ENCODE data around the gene TALDO1. TPM values are rescaled to one million over a fixed set of nuclear protein-coding genes. Genes with fewer than 3 reads are reported as not detected.

TALDO1 gene
- total RNA-seq, 1 experiment from 2014 or later = 314 TPM

GRCh38 chr11:777288-778255 lies 30.3 kb downstream of the TALDO1 start, which contains the start of gene GATD1 (continued):
- TF ChIP-seq AFF4 (CRISPR knock-in tag; IDR thresholded peaks at IDR 0.05; ENCODE audit: borderline replicate concordance) = no peak
- TF ChIP-seq RORB (CRISPR knock-in tag; IDR thresholded peaks at IDR 0.05) = no peak
- TF ChIP-seq, protein P1, sequence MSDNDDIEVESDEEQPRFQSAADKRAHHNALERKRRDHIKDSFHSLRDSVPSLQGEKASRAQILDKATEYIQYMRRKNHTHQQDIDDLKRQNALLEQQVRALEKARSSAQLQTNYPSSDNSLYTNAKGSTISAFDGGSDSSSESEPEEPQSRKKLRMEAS (CRISPR knock-in tag; IDR thresholded peaks at IDR 0.05) = peak; percentile 40; the same call in 1 of the 2 replicates
- TF ChIP-seq ZNF416 (CRISPR knock-in tag; IDR thresholded peaks at IDR 0.05) = no peak
- peak; percentile 41; the same call in 1 of the 2 replicates for TF ChIP-seq NFE2L1 (CRISPR knock-in tag; IDR thresholded peaks at IDR 0.05)
- no peak for TF ChIP-seq GTF2I (CRISPR knock-in tag; conservative IDR thresholded peaks at IDR 0.05)
- TF ChIP-seq, protein P2, sequence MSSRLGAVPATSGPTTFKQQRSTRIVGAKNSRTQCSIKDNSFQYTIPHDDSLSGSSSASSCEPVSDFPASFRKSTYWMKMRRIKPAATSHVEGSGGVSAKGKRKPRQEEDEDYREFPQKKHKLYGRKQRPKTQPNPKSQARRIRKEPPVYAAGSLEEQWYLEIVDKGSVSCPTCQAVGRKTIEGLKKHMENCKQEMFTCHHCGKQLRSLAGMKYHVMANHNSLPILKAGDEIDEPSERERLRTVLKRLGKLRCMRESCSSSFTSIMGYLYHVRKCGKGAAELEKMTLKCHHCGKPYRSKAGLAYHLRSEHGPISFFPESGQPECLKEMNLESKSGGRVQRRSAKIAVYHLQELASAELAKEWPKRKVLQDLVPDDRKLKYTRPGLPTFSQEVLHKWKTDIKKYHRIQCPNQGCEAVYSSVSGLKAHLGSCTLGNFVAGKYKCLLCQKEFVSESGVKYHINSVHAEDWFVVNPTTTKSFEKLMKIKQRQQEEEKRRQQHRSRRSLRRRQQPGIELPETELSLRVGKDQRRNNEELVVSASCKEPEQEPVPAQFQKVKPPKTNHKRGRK (CRISPR knock-in tag; IDR thresholded peaks at IDR 0.05; ENCODE audit: borderline replicate concordance) = no peak
- peak; percentile 80 for TF ChIP-seq CREM (CRISPR knock-in tag; IDR thresholded peaks at IDR 0.05)
- TF ChIP-seq, protein P3, sequence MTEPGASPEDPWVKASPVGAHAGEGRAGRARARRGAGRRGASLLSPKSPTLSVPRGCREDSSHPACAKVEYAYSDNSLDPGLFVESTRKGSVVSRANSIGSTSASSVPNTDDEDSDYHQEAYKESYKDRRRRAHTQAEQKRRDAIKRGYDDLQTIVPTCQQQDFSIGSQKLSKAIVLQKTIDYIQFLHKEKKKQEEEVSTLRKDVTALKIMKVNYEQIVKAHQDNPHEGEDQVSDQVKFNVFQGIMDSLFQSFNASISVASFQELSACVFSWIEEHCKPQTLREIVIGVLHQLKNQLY (CRISPR knock-in tag; IDR thresholded peaks at IDR 0.05) = no peak
- TF ChIP-seq USF2 (CRISPR knock-in tag; IDR thresholded peaks at IDR 0.05) = peak; percentile 99
- peak; percentile 66; the same call in 1 of the 2 replicates for TF ChIP-seq TEAD1 (CRISPR knock-in tag; IDR thresholded peaks at IDR 0.05)
- peak; percentile 64; the same call in 1 of the 2 replicates for TF ChIP-seq TCF7 (CRISPR knock-in tag; IDR thresholded peaks at IDR 0.05; ENCODE audit: low read depth)
- TF ChIP-seq, protein P4, sequence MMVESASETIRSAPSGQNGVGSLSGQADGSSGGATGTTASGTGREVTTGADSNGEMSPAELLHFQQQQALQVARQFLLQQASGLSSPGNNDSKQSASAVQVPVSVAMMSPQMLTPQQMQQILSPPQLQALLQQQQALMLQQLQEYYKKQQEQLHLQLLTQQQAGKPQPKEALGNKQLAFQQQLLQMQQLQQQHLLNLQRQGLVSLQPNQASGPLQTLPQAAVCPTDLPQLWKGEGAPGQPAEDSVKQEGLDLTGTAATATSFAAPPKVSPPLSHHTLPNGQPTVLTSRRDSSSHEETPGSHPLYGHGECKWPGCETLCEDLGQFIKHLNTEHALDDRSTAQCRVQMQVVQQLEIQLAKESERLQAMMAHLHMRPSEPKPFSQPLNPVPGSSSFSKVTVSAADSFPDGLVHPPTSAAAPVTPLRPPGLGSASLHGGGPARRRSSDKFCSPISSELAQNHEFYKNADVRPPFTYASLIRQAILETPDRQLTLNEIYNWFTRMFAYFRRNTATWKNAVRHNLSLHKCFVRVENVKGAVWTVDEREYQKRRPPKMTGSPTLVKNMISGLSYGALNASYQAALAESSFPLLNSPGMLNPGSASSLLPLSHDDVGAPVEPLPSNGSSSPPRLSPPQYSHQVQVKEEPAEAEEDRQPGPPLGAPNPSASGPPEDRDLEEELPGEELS (CRISPR knock-in tag; IDR thresholded peaks at IDR 0.05) = peak; percentile 81; the same call in 1 of the 2 replicates
- TF ChIP-seq ERG (CRISPR knock-in tag; IDR thresholded peaks at IDR 0.05) = no peak
- no peak for TF ChIP-seq ZNF396 (CRISPR knock-in tag; IDR thresholded peaks at IDR 0.05; ENCODE audit: borderline replicate concordance)
- no peak for TF ChIP-seq KAT7 (CRISPR knock-in tag; IDR thresholded peaks at IDR 0.05; ENCODE audit: borderline replicate concordance)
- TF ChIP-seq, protein P5, sequence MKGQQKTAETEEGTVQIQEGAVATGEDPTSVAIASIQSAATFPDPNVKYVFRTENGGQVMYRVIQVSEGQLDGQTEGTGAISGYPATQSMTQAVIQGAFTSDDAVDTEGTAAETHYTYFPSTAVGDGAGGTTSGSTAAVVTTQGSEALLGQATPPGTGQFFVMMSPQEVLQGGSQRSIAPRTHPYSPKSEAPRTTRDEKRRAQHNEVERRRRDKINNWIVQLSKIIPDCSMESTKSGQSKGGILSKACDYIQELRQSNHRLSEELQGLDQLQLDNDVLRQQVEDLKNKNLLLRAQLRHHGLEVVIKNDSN (CRISPR knock-in tag; IDR thresholded peaks at IDR 0.05) = peak; percentile 86
- TF ChIP-seq ZNF121 (CRISPR knock-in tag; IDR thresholded peaks at IDR 0.05) = no peak
- TF ChIP-seq FOXK1 (CRISPR knock-in tag; IDR thresholded peaks at IDR 0.05) = no peak; the same call in 1 of the 2 replicates
- TF ChIP-seq GRHL2 (CRISPR knock-in tag; IDR thresholded peaks at IDR 0.05; ENCODE audit: insufficient replicate concordance, severe bottlenecking) = no peak
- TF ChIP-seq HMGXB4 (CRISPR knock-in tag; IDR thresholded peaks at IDR 0.05) = peak; percentile 79; the same call in 1 of the 2 replicates
- TF ChIP-seq GABPB1 (CRISPR knock-in tag; IDR thresholded peaks at IDR 0.05) = peak; percentile 4; the same call in 1 of the 2 replicates
- 0 out of 2 replicates have a peak, but pooled peaks have one; percentile 53 for TF ChIP-seq MYBL2 (CRISPR knock-in tag; IDR thresholded peaks at IDR 0.05)
- TF ChIP-seq RELA (CRISPR knock-in tag; IDR thresholded peaks at IDR 0.05; ENCODE audit: borderline replicate concordance) = peak; percentile 34; the same call in 1 of the 2 replicates

Measured in WTC11 (cell line).